Fibroblast of the conjunctiva (primary cell): ENCODE results near the gene KLHDC4.
"Not testable (repeated sequence)": the region's sequence is repeated elsewhere in the genome, so short reads cannot be mapped to it uniquely, and the experiment has no call there.

Source experiments
- DNase-seq: peaks from one replicate; pipeline ENCODE4 v3.0.0-alpha.2; 2010; ENCODE audit warnings: low read depth

Gene KLHDC4

GRCh38 chr16:87742781-87743490 is 22.9 kb downstream of the KLHDC4 start:
- DNase-seq = no peak

- no peak for DNase-seq
These were observed 23.9 kb downstream of the KLHDC4 start for GRCh38 chr16:87741700-87742415.

- DNase-seq = no peak
These were observed 24.8 kb downstream of the KLHDC4 start for GRCh38 chr16:87740909-87741424.

GRCh38 chr16:87740441-87740840 is 25.3 kb downstream of the KLHDC4 start:
- DNase-seq = no peak

GRCh38 chr16:87739801-87740200 is 26.0 kb downstream of the KLHDC4 start:
- DNase-seq = no peak

GRCh38 chr16:87736008-87736382 is 29.8 kb downstream of the KLHDC4 start:
- no peak for DNase-seq

GRCh38 chr16:87735270-87736007 is 30.3 kb downstream of the KLHDC4 start:
- no peak for DNase-seq

- DNase-seq = no peak
These were observed 31.1 kb downstream of the KLHDC4 start for GRCh38 chr16:87734644-87735043.

GRCh38 chr16:87733190-87733589 is 32.6 kb downstream of the KLHDC4 start:
- no peak for DNase-seq

- DNase-seq = no peak
These were observed 34.2 kb downstream of the KLHDC4 start for GRCh38 chr16:87731607-87732006.

GRCh38 chr16:87729266-87729954 is 36.4 kb downstream of the KLHDC4 start:
- DNase-seq = no peak

- DNase-seq = no peak
These were observed 37.8 kb downstream of the KLHDC4 start for GRCh38 chr16:87728026-87728425.

- no peak for DNase-seq
These were observed 38.4 kb downstream of the KLHDC4 start for GRCh38 chr16:87727346-87727745.

GRCh38 chr16:87726577-87726976 is 39.2 kb downstream of the KLHDC4 start:
- not testable (repeated sequence) for DNase-seq

- no peak for DNase-seq
These were observed 40.1 kb downstream of the KLHDC4 start for GRCh38 chr16:87725596-87726235.

GRCh38 chr16:87724490-87725291 is 41.1 kb downstream of the KLHDC4 start:
- DNase-seq = no peak

GRCh38 chr16:87723226-87723623 is 42.6 kb downstream of the KLHDC4 start:
- peak; percentile 26 for DNase-seq

GRCh38 chr16:87722590-87723225 is 43.1 kb downstream of the KLHDC4 start:
- DNase-seq = no peak

GRCh38 chr16:87721622-87722585 is 43.9 kb downstream of the KLHDC4 start:
- no peak for DNase-seq
